WTC11 (cell line): ENCODE results near the gene ADSL. TPM values are rescaled to one million over a fixed set of nuclear protein-coding genes. Genes with fewer than 3 reads are reported as not detected.
A peak's percentile ranks its signal among the peaks of the same experiment; 100 is the strongest.

Experiments
- ATAC-seq: fragments of 200-7000 bp; cut with Tn5 transposase; 2 replicates; pipeline ENCODE4 v1.10.0; 2021; ENCODE audit warnings: mild to moderate bottlenecking, moderate library complexity
- CTCF ChIA-PET: fragments of 300-600 bp; sonication (Branson Sonifier 250); formaldehyde crosslinking; loops from one replicate; lab custom pipeline; 2021; ENCODE audit warnings: antibody characterized with exemption; lab: Charles Lee
- POLR2A ChIA-PET: fragments of 350-600 bp; sonication (Branson Sonifier 250); formaldehyde crosslinking; loops from one replicate; lab custom pipeline; 2021; ENCODE audit warnings: antibody characterized with exemption; lab: Charles Lee
- DNase-seq: peaks from one replicate; pipeline ENCODE4 v3.0.0; 2021; ENCODE audit warnings: low spot score
- H3K27ac Mint-ChIP-seq: 2 replicates; pipeline ENCODE4 v1.8.0; 2021; ENCODE audit warnings: mixed read lengths
- H3K27me3 Mint-ChIP-seq: 2 replicates; pipeline ENCODE4 v1.8.0; 2021; ENCODE audit warnings: low read depth, mild to moderate bottlenecking, moderate library complexity, mixed read lengths
- H3K36me3 Mint-ChIP-seq: 2 replicates; pipeline ENCODE4 v1.8.0; 2021; ENCODE audit warnings: mixed read lengths
- H3K4me1 Mint-ChIP-seq: 2 replicates; pipeline ENCODE4 v1.8.0; 2022; ENCODE audit warnings: mixed read lengths
- H3K4me3 Mint-ChIP-seq: 2 replicates; pipeline ENCODE4 v1.8.0; 2021; ENCODE audit warnings: mild to moderate bottlenecking, moderate library complexity, mixed read lengths
- H3K9me3 Mint-ChIP-seq: 2 replicates; pipeline ENCODE4 v1.8.0; 2021; ENCODE audit warnings: mixed read lengths
- ARID4B ChIP-seq: sonication (generic); formaldehyde crosslinking; IDR thresholded peaks from 2 replicates; pipeline ENCODE4 v1.8.0; 2023; ENCODE audit warnings: missing genetic modification reagents, mild to moderate bottlenecking, borderline replicate concordance
- CBFB ChIP-seq: sonication (generic); formaldehyde crosslinking; IDR thresholded peaks from 2 replicates; pipeline ENCODE4 v1.8.1; 2022; ENCODE audit warnings: mild to moderate bottlenecking, low read depth, missing genetic modification reagents
- CTCF ChIP-seq: fragments of 200-600 bp; IDR thresholded peaks from 2 replicates; pipeline ENCODE4 v1.8.0; 2022; ENCODE audit warnings: antibody characterized with exemption
- EMX1 ChIP-seq: fragments of 250-450 bp; sonication (Bioruptor Pico); IDR thresholded peaks from 2 replicates; pipeline ENCODE4 v1.8.0; 2021; ENCODE audit warnings: mild to moderate bottlenecking
- ETV6 ChIP-seq: sonication (generic); formaldehyde crosslinking; IDR thresholded peaks from 2 replicates; pipeline ENCODE4 v1.8.1; 2022; ENCODE audit warnings: mild to moderate bottlenecking, missing genetic modification reagents
- FOXJ3 ChIP-seq: sonication (generic); formaldehyde crosslinking; IDR thresholded peaks from 2 replicates; pipeline ENCODE4 v1.9.0; 2021; ENCODE audit warnings: missing genetic modification reagents, mild to moderate bottlenecking, borderline replicate concordance
- FOXP4 ChIP-seq: sonication (generic); formaldehyde crosslinking; IDR thresholded peaks from 2 replicates; pipeline ENCODE4 v1.8.0; 2022; ENCODE audit warnings: mild to moderate bottlenecking, missing genetic modification reagents
- NR2C2 ChIP-seq: sonication (generic); formaldehyde crosslinking; IDR thresholded peaks from 2 replicates; pipeline ENCODE4 v1.8.0; 2022; ENCODE audit warnings: mild to moderate bottlenecking, missing genetic modification reagents
- STAT6 ChIP-seq: sonication (generic); formaldehyde crosslinking; conservative IDR thresholded peaks from 2 replicates; pipeline ENCODE4 v1.8.1; 2023; ENCODE audit warnings: mild to moderate bottlenecking, low read depth, missing genetic modification reagents, moderate library complexity
- TEAD1 ChIP-seq: sonication (generic); formaldehyde crosslinking; IDR thresholded peaks from 2 replicates; pipeline ENCODE4 v1.8.0; 2022; ENCODE audit warnings: mild to moderate bottlenecking, missing genetic modification reagents
- TEAD4 ChIP-seq: sonication (generic); formaldehyde crosslinking; IDR thresholded peaks from 2 replicates; pipeline ENCODE4 v1.8.0; 2022; ENCODE audit warnings: mild to moderate bottlenecking, missing genetic modification reagents
- USF2 ChIP-seq: sonication (generic); formaldehyde crosslinking; IDR thresholded peaks from 2 replicates; pipeline ENCODE4 v1.8.1; 2023; ENCODE audit warnings: mild to moderate bottlenecking, missing genetic modification reagents, moderate library complexity
- ZMAT4 ChIP-seq: fragments of 250-450 bp; sonication (Bioruptor Pico); IDR thresholded peaks from 2 replicates; pipeline ENCODE4 v1.9.0; 2021; ENCODE audit warnings: mild to moderate bottlenecking
- ZNF121 ChIP-seq: sonication (generic); formaldehyde crosslinking; IDR thresholded peaks from 2 replicates; pipeline ENCODE4 v1.8.0; 2023; ENCODE audit warnings: missing genetic modification reagents
- ZNF396 ChIP-seq: fragments of 250-450 bp; sonication (Bioruptor Pico); IDR thresholded peaks from 2 replicates; pipeline ENCODE4 v1.8.0; 2021; ENCODE audit warnings: mild to moderate bottlenecking, moderate library complexity, borderline replicate concordance
- ZNF423 ChIP-seq: fragments of 250-450 bp; sonication (Bioruptor Pico); IDR thresholded peaks from 2 replicates; pipeline ENCODE4 v2.1.2; 2022; ENCODE audit warnings: mild to moderate bottlenecking, moderate library complexity
- total RNA-seq: library from RNA; stranded (reverse); gene quantifications from 3 replicates; pipeline ENCODE4 v1.2.3, GENCODE V29; 2021
- TF ChIP-seq, protein P1 (sequence below): sonication (generic); formaldehyde crosslinking; IDR thresholded peaks from 2 replicates; pipeline ENCODE4 v1.8.0; 2022; ENCODE audit warnings: mild to moderate bottlenecking, missing genetic modification reagents
- TF ChIP-seq, protein P2 (sequence below): sonication (generic); formaldehyde crosslinking; IDR thresholded peaks from 2 replicates; pipeline ENCODE4 v1.8.0; 2022; ENCODE audit warnings: mild to moderate bottlenecking, missing genetic modification reagents

Gene ADSL
- total RNA-seq, 1 experiment from 2014 or later, result 154 TPM

DNA sequence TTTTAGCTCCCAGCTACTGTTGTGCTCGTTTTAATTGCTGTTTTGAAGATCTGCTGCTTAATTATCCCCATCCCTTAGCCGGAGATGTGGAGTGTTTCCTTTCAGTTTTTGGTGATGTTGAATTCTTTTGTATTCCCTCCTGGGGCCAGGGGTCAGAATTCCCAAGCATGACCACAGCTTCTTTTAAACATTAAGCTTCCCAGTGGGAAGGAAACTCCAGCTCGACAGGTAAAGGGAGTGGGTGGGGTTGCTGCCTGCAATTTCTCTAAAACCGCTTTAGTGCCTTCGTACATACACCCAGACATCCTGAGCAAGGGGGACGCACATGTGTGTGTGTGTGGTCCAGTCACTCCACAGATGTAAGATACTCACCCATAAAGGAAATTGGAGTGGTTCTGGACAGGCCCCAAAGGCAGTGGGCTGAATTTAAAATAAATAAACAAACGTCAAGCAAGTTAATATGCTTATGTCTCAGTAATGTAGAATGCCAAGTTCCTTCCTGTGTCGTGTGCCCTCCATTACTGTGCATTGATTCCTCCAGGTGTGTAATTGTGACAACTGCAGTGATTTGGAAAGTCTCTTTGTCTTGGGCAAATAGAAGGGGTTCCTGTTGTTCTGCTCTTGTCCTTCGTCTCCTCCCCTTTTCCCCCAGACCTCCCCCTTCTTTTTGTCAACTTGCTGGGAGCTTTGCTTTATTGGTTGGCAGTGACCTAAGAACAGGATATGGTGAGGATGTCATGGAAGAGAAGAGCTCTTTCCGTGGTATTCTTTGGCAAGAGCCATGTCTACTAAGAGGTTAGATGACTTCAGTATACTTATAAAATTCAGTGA lies 19.2 kb upstream of the ADSL start:
- no peak overlapping the region for H3K4me3 Mint-ChIP-seq

More for the DNA sequence above, 19.2 kb upstream of the ADSL start:
- ChIA-PET POLR2A (interaction anchor here (0.6 kb wide), 2 partner anchors 16 to 245 kb away, joined by 3 to 4 read pairs; no protein-coding TSS in a partner anchor), CTCF (interaction anchor here (0.6 to 1.4 kb wide), 4 partner anchors 20 to 529 kb away, joined by 3 to 5 read pairs (median 4); partner anchors contain the start of genes ADSL and ST13)
- DNase-seq, result no peak
- H3K36me3 Mint-ChIP-seq, result peaks cover 16% of the 10 kb centered on the region
- peaks cover 72% of the 10 kb centered on the region for H3K4me1 Mint-ChIP-seq
- H3K9me3 Mint-ChIP-seq, result no peaks in the 10 kb centered on the region
- H3K27me3 Mint-ChIP-seq, result no peaks in the 10 kb centered on the region
- ATAC-seq, result peak; percentile 78
- TF ChIP-seq ARID4B (CRISPR knock-in tag) (no peak), TEAD1 (CRISPR knock-in tag) (no peak), CBFB (no peak), STAT6 (no peak), CTCF (no peak), EMX1 (CRISPR knock-in tag) (no peak), ETV6 (CRISPR knock-in tag) (no peak), ZNF121 (CRISPR knock-in tag) (no peak), TEAD4 (CRISPR knock-in tag) (no peak), FOXP4 (CRISPR knock-in tag) (no peak), ZMAT4 (CRISPR knock-in tag) (no peak), NR2C2 (CRISPR knock-in tag) (no peak), USF2 (CRISPR knock-in tag) (no peak), FOXJ3 (CRISPR knock-in tag) (no peak), ZNF396 (no peak), ZNF423 (CRISPR knock-in tag) (no peak)
- TF ChIP-seq, protein P1, sequence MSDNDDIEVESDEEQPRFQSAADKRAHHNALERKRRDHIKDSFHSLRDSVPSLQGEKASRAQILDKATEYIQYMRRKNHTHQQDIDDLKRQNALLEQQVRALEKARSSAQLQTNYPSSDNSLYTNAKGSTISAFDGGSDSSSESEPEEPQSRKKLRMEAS (CRISPR knock-in tag), result no peak
- TF ChIP-seq, protein P2, sequence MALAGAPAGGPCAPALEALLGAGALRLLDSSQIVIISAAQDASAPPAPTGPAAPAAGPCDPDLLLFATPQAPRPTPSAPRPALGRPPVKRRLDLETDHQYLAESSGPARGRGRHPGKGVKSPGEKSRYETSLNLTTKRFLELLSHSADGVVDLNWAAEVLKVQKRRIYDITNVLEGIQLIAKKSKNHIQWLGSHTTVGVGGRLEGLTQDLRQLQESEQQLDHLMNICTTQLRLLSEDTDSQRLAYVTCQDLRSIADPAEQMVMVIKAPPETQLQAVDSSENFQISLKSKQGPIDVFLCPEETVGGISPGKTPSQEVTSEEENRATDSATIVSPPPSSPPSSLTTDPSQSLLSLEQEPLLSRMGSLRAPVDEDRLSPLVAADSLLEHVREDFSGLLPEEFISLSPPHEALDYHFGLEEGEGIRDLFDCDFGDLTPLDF, result no peak
- H3K27ac Mint-ChIP-seq, result peak overlapping the region; percentile 68
